NCI-H2196 treated with DMSO at 0.1 percent for 48 hours (cell line): Measurements from ENCODE around the gene PRKG1.

Experiments used
- DNase-seq: peaks from one replicate; lab custom pipeline; 2025; ENCODE audit not compliant: unreplicated experiment; lab: John Stamatoyannopoulos, UW

PRKG1 gene

DNA sequence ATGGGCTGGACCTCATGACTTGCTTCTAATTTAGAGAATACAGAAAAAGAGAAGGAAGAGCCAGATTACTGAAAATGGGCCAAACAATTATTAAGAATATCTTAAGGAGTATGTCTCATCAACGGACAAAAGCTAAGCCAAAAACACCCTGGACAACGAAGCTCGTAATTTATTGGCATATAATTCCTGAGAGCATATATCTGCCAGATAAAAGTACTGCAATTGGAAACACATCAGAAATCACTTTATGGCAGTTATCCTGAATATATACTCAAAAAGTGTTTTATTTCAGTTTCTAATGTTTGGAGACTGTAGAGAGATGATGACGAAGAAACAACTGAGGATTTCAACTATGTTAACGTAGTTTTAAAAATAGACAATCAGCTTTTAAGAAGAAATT, 413.3 kb downstream of the PRKG1 start:
- DNase-seq = no peak

- DNase-seq = no peak
Observed at GRCh38 chr10:51488766-51489408, 414.6 kb downstream of the PRKG1 start.

- DNase-seq = no peak
Observed at GRCh38 chr10:51498424-51498823, 424.1 kb downstream of the PRKG1 start.

GRCh38 chr10:51501396-51501795, 427.1 kb downstream of the PRKG1 start:
- no peak for DNase-seq

- DNase-seq = no peak
Observed at GRCh38 chr10:51502124-51502523, 427.8 kb downstream of the PRKG1 start.

- DNase-seq = no peak
Observed at GRCh38 chr10:51503378-51503777, 429.1 kb downstream of the PRKG1 start.

DNA sequence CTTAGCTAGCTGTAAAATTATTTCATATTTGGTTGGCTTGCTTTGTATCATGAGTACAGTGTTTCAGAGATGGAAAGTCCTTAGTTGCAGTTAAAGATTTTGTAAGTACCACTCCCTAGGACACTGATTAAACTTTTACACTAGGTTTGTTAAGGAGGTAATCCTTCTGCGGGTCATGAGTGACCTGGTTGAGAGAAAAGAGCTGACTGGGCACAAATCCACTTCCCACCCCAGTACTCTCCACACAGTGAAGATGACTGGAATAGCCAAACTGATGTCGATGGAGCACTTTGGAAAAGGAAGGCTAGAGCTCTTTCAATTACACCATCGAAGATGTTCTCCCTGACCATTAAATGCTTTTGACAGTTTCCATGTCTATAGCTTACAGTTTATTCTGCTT, 433.2 kb downstream of the PRKG1 start:
- DNase-seq = no peak

- DNase-seq = no peak
Observed at GRCh38 chr10:51508156-51508555, 433.9 kb downstream of the PRKG1 start.

- no peak for DNase-seq
Observed at GRCh38 chr10:51510231-51510630, 435.9 kb downstream of the PRKG1 start.

DNA sequence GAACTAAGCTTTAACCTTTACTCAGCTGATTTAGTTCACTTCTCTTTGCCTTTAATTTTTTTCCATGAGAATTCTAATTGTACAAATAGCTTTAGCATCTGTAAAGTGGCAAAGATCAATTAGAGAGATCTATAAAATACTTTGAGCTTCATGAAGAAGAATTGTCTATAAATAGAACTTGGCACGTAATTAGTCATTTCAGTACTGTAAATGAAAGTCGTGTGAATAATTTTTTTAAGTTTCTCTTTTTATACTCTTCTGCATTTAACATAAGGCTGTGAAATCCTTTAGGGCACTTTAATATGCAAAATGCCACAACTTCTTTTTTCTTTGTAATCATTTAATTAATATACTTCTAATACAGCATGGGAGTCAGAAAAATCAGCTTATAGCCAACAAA, 447.3 kb downstream of the PRKG1 start:
- no peak for DNase-seq

GRCh38 chr10:51522858-51523257, 448.6 kb downstream of the PRKG1 start:
- DNase-seq = no peak

DNA sequence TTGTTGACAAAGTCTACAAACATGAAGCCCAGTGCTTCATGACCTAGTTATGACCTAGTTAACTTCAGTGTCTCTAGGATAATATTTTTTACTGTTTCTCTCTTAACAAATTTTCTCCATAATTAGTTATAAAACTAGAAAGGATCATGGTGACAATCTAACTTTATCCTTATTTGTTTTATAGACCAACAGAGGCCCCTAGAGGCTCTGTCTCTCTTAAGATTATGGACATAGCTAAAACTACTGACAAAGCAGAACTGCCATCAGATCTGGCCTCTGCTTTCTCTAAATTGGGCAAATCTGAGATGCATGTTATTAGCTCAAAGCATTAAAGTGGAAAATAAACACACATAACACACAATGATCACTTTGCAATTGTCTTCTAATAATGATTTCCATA, 449.2 kb downstream of the PRKG1 start:
- no peak for DNase-seq

GRCh38 chr10:51524041-51524440, 449.8 kb downstream of the PRKG1 start:
- no peak for DNase-seq

GRCh38 chr10:51527522-51528219, 453.4 kb downstream of the PRKG1 start:
- no peak for DNase-seq

- DNase-seq = no peak
Observed at GRCh38 chr10:51528527-51528926, 454.2 kb downstream of the PRKG1 start.

DNA sequence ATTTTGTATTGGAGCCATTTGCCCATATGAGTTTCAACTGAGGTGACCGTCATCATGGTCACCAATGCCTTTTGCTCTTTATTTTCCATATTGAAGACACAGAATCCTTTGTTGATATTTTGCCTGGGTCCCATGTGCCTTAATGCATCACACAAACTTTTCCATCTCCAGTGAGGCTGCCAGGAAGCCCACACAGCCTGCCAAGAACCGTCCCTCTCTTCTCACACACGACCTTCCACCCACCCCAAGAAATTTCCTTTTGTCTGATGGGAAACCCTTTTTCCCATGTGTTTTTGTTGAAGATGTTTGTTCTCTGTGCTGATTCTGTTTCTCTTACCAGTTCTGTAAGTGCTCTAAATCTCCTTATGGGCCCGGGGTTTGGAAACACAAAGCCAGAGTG, 456.3 kb downstream of the PRKG1 start:
- no peak for DNase-seq

DNA sequence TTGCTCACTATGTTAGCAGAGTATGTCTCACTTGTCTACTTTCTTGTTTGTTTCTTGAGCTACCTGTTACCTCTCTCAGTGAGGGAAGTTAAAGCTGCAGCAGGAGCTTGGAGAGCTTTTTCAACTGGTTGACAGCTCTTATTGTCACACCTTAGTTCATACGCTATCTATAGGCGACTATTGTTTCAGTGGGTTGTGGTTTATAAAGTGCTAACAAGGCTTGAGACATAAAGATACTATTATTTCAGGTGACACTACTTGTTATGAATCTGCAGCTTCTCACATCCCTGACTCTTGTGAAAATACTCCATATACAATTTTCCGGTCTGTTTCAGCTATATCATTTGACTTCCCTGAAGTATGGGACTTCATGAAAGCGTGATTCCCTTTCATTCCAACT, 457.8 kb downstream of the PRKG1 start:
- no peak for DNase-seq

GRCh38 chr10:51542853-51543252, 468.6 kb downstream of the PRKG1 start:
- DNase-seq = no peak

DNA sequence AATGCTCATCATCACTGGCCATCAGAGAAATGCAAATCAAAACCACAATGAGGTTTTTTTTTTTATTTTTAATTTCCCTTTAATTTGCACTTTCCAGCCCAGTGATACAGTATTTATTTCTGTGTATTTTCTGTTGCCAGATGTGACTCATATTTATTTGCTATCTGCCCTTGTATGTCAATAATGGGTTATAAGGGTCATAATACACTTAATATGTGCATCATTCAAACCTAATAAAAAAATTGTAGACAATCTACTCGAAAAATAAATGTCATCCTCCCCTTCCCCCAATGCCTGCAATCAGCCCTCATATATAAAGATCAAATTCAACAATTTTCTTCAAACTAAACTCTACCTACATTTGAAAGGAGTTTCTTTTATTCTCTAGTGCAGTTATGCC, 470.6 kb downstream of the PRKG1 start:
- DNase-seq = no peak

DNA sequence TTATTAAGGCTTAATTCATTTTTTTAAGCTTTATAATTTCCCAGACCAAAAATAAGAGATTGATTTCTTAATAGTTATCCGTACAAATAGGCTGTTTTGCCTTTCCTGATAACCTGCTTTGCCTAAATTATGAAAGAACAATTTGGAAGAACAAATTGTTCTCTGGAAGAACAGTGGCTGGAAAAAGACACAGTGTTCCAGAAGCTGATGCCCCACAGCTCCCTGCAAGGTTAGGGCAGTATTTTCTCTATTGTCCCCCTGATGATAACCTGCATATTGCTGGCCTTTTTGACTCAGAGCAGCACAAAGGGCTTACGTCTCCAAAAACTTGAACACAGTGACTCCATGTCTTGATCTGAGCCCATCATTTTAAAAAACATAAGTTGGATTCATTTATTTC, 473.7 kb downstream of the PRKG1 start:
- DNase-seq = no peak

- DNase-seq = no peak
Observed at GRCh38 chr10:51552879-51553278, 478.6 kb downstream of the PRKG1 start.

GRCh38 chr10:51564896-51565510, 490.7 kb downstream of the PRKG1 start:
- DNase-seq = no peak

GRCh38 chr10:51567271-51567670, 493.0 kb downstream of the PRKG1 start:
- no peak for DNase-seq
